Keratinocyte (primary cell): ENCODE results near the gene PLSCR3. TPM values are rescaled to one million over a fixed set of nuclear protein-coding genes. Genes with fewer than 3 reads are reported as not detected.

Experiments
- DNase-seq: peaks from one replicate; pipeline ENCODE4 v3.0.0-alpha.2; 2011; ENCODE audit warnings: low read depth, missing footprints, low spot score
- FAIRE-seq: peaks from 2 replicates; lab custom pipeline; 2011; peaks lifted over from hg19 to GRCh38; lab: Jason Lieb, UNC
- H2AFZ ChIP-seq: 2 replicates; pipeline ENCODE4 v1.6.0; 2012; ENCODE audit warnings: low read length, control low read depth, inconsistent platforms; ENCODE audit not compliant: control insufficient read depth
- H3K27ac ChIP-seq: 2 replicates; pipeline ENCODE4 v1.5.1; 2011; ENCODE audit warnings: low read length; ENCODE audit not compliant: control insufficient read depth, insufficient read depth
- H3K27me3 ChIP-seq: 3 replicates; pipeline ENCODE4 v1.6.0; 2011; ENCODE audit warnings: low read length; ENCODE audit not compliant: control insufficient read depth, insufficient read depth; ENCODE audit errors: extremely low read depth
- H3K36me3 ChIP-seq, 2 experiments: 2 replicates in 1 of 2; 3 replicates in 1 of 2; pipeline ENCODE4 v1.5.1; 2011; ENCODE audit warnings: low read length in 2 of 2, mild to moderate bottlenecking in 1 of 2; ENCODE audit not compliant: control insufficient read depth in 2 of 2, insufficient read depth in 2 of 2; ENCODE audit errors: extremely low read depth in 1 of 2
- H3K4me1 ChIP-seq: 3 replicates; pipeline ENCODE4 v1.5.1; 2011; ENCODE audit warnings: low read length; ENCODE audit not compliant: control insufficient read depth, insufficient read depth; ENCODE audit errors: extremely low read depth
- H3K4me2 ChIP-seq: 3 replicates; pipeline ENCODE4 v1.6.0; 2011; ENCODE audit warnings: low read depth, low read length; ENCODE audit not compliant: control insufficient read depth, insufficient read depth; ENCODE audit errors: extremely low read depth
- H3K4me3 ChIP-seq, 3 experiments: fragments of 200-600 bp in 1 of 3; sonication (generic) in 1 of 3; 2 replicates in 2 of 3; 3 replicates in 1 of 3; pipeline ENCODE4 v1.5.1; 2011 to 2016; ENCODE audit warnings: low read length in 3 of 3, mild to moderate bottlenecking in 3 of 3, control low read depth in 2 of 3, inconsistent platforms in 1 of 3, low read depth in 1 of 3, mixed read lengths in 1 of 3, mixed run types in 1 of 3, moderate library complexity in 1 of 3; ENCODE audit not compliant: control insufficient read depth in 2 of 3, insufficient read depth in 2 of 3; ENCODE audit errors: extremely low read depth in 1 of 3
- H3K79me2 ChIP-seq: 2 replicates; pipeline ENCODE4 v1.6.0; 2012; ENCODE audit warnings: low read length; ENCODE audit not compliant: control insufficient read depth, insufficient read depth
- H3K9ac ChIP-seq: 3 replicates; pipeline ENCODE4 v1.6.0; 2011; ENCODE audit warnings: low read length; ENCODE audit not compliant: control insufficient read depth, insufficient read depth; ENCODE audit errors: extremely low read depth
- H3K9me1 ChIP-seq: 3 replicates; pipeline ENCODE4 v1.6.0; 2011; ENCODE audit warnings: low read length; ENCODE audit not compliant: control insufficient read depth, insufficient read depth; ENCODE audit errors: extremely low read depth
- H3K9me3 ChIP-seq: 2 replicates; pipeline ENCODE4 v1.5.1; 2012; ENCODE audit warnings: low read depth, low read length; ENCODE audit not compliant: control insufficient read depth
- H4K20me1 ChIP-seq: 3 replicates; pipeline ENCODE4 v1.6.0; 2011; ENCODE audit warnings: low read length; ENCODE audit not compliant: control insufficient read depth, insufficient read depth; ENCODE audit errors: extremely low read depth
- CTCF ChIP-seq, 3 experiments: IDR thresholded peaks in 1 of 3; conservative IDR thresholded peaks in 1 of 3; optimal IDR thresholded peaks in 1 of 3; 2 replicates in 2 of 3; 3 replicates in 1 of 3; pipeline versions ENCODE3 to v1.5.1; 2011; ENCODE audit warnings: low read length in 3 of 3, mild to moderate bottlenecking in 3 of 3, moderate library complexity in 2 of 3, control low read depth in 1 of 3, inconsistent platforms in 1 of 3; ENCODE audit not compliant: insufficient read depth in 2 of 3; ENCODE audit errors: extremely low read depth in 1 of 3
- EZH2 ChIP-seq: IDR thresholded peaks from one replicate; pipeline ENCODE4 v1.6.1; 2012; ENCODE audit warnings: inconsistent platforms, mild to moderate bottlenecking, low read length, moderate library complexity
- dilution Hi-C: fragments of 300-500 bp; cut with MboI; formaldehyde crosslinking; loops from one replicate; pipeline ENCODE4 v1.7.0; 2020; ENCODE audit warnings: low sequenced_read_pairs; ENCODE audit not compliant: extremely low pct_ligation_motif_present
- polyA plus RNA-seq, 5 experiments: library from polyadenylated mRNA; depleted of rRNA in 3 of 5; stranded (reverse) in 3 of 5; stranded (forward) in 1 of 5; unstranded in 1 of 5; fragments of >200 nt; gene quantifications; 1 replicate in 1 of 5; 2 replicates in 3 of 5; 3 replicates in 1 of 5; pipeline versions ENCODE4 v1.2.1 to v1.2.3, GENCODE V29; 2011 to 2012; ENCODE audit warnings: missing spikeins in 2 of 5, low read depth in 1 of 5, low replicate concordance in 1 of 5

PLSCR3 gene
- polyA plus RNA-seq, 1 donor (not counting 4 experiments of a cell fraction or from before 2014, with no cell fraction given): 30.5 TPM

GRCh38 chr17:7379134-7379533 is 15.2 kb downstream of the PLSCR3 start:
- Histone ChIP-seq H4K20me1 (no peaks in the 10 kb centered on the region), H3K27me3 (no peaks in the 10 kb centered on the region), H3K79me2 (peaks cover 7% of the 10 kb centered on the region), H2AFZ (no peak overlapping the region), H3K36me3 (peaks cover 0 to 5% of the 10 kb centered on the region in 2 experiments), H3K4me1 (peaks cover 14% of the 10 kb centered on the region), H3K4me3 (no peak overlapping the region), H3K9me3 (no peaks in the 10 kb centered on the region), H3K4me2 (no peak overlapping the region), H3K9me1 (no peaks in the 10 kb centered on the region), H3K9ac (no peak overlapping the region), H3K27ac (no peak overlapping the region)
- dilution Hi-C loops: no loop called here
- no peak for FAIRE-seq
- TF ChIP-seq CTCF (optimal IDR thresholded peaks at IDR 0.05 in 1 of 3, IDR thresholded peaks at IDR 0.05 in 1 of 3, conservative IDR thresholded peaks at IDR 0.05 in 1 of 3; ENCODE audit: extremely low read depth in 1 of 3, insufficient read depth in 2 of 3, low read length in 3 of 3) (no peak), EZH2 (no peak)
- DNase-seq: no peak

GRCh38 chr17:7374353-7374752 is 20.0 kb downstream of the PLSCR3 start:
- H2AFZ ChIP-seq: no peak overlapping the region
- H3K36me3 ChIP-seq: no peaks in the 10 kb centered on the region
- H3K4me2 ChIP-seq: no peak overlapping the region
- no peaks in the 10 kb centered on the region for H3K4me1 ChIP-seq
- dilution Hi-C loops: no loop called here
- DNase-seq (no peak), FAIRE-seq (no peak)
- H3K4me3 ChIP-seq: no peak overlapping the region
- no peak overlapping the region for H3K9ac ChIP-seq
- H3K79me2 ChIP-seq: no peaks in the 10 kb centered on the region
- H3K9me1 ChIP-seq: no peaks in the 10 kb centered on the region
- H4K20me1 ChIP-seq: no peaks in the 10 kb centered on the region
- no peak overlapping the region for H3K27ac ChIP-seq
- H3K9me3 ChIP-seq: no peaks in the 10 kb centered on the region
- no peaks in the 10 kb centered on the region for H3K27me3 ChIP-seq
- no peak for TF ChIP-seq EZH2

- Histone ChIP-seq H3K36me3 (no peaks in the 10 kb centered on the region), H3K27ac (no peak overlapping the region), H3K9me3 (no peaks in the 10 kb centered on the region), H3K9me1 (no peaks in the 10 kb centered on the region), H3K79me2 (no peaks in the 10 kb centered on the region), H4K20me1 (no peaks in the 10 kb centered on the region), H3K9ac (no peak overlapping the region), H2AFZ (no peak overlapping the region), H3K4me3 (no peak overlapping the region), H3K4me2 (no peak overlapping the region), H3K4me1 (no peaks in the 10 kb centered on the region), H3K27me3 (no peaks in the 10 kb centered on the region)
- no peak for TF ChIP-seq EZH2
- no peak for TF ChIP-seq CTCF (optimal IDR thresholded peaks at IDR 0.05 in 1 of 3, IDR thresholded peaks at IDR 0.05 in 1 of 3, conservative IDR thresholded peaks at IDR 0.05 in 1 of 3; ENCODE audit: extremely low read depth in 1 of 3, insufficient read depth in 2 of 3, low read length in 3 of 3)
- DNase-seq: no peak
- dilution Hi-C loops: no loop called here
- FAIRE-seq: no peak
These were observed 23.5 kb downstream of the PLSCR3 start for GRCh38 chr17:7370853-7371252.
